ENCODE results near the gene SOX6.

The SOX6 gene

DNA sequence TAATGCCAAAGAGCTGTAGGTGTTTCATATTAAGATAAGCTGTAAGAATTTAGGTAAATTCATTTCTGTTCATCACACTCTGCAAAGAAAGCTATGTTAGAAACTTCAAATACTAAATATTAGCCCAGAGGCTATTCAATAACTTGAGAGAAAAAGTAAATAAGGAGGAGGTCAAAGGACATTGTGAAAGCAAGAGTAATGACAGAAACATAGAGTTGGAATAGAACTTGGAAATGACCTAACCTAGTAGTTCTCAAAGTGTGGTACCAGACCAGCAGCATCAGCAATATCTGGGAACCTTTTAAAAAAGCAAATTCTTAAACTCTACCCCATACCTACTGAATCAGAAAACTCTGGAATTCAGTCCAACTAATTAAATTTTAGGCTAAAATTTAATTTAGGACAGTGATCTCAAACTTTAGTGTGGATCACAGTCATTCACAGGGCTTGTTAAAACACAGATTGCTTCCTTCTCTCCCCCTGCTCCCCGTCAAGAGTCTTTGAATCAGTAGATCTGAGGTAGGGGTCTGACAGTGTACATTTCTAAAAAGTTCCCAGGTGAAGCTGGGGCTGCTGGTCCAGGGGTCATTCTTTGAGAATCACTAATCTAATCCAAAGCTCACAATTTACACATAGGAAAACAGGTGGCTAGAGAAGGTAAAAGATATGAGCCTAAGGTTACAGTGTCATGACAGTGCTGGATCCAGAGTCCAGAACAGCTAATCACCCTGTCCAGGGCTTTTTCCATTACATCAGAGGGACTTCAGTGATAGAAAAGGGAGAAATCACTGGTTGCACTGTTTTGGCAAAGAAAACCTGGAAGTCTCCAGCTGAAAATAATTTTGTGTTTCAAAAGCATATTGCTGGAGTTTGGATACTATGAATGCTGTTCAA lies 241.1 kb downstream of the SOX6 start:
- H3K9me3 ChIP-seq (ENCODE audit: insufficient read depth, low read depth, low read length) = no peaks in the 10 kb centered on the region
- no peaks in the 10 kb centered on the region for H3K9me2 ChIP-seq (replicated peaks; ENCODE audit: low read depth, low read length)
- H4K20me1 ChIP-seq (ENCODE audit: insufficient read depth, low read length, poor library complexity, severe bottlenecking) = no peaks in the 10 kb centered on the region
- no peak overlapping the region for H3K4me2 ChIP-seq (ENCODE audit: low read depth, low read length, poor library complexity, severe bottlenecking)
- H3K79me2 ChIP-seq (ENCODE audit: insufficient read depth, low read length) = no peaks in the 10 kb centered on the region
- no peak overlapping the region for H2AFZ ChIP-seq (ENCODE audit: low read length)
- no peaks in the 10 kb centered on the region for H3K27me3 ChIP-seq (ENCODE audit: insufficient read depth, low read length, poor library complexity, severe bottlenecking)
- no peaks in the 10 kb centered on the region for H3K4me1 ChIP-seq (ENCODE audit: insufficient read depth, low read length, poor library complexity, severe bottlenecking)
- H3K4me3 ChIP-seq (ENCODE audit: low read length, poor library complexity, severe bottlenecking) = no peak overlapping the region
- H3F3A ChIP-seq (ENCODE audit: low read depth) = no peaks in the 10 kb centered on the region
- H3K9ac ChIP-seq (ENCODE audit: low read depth, low read length, poor library complexity, severe bottlenecking) = no peak overlapping the region
- no peaks in the 10 kb centered on the region for H3K36me3 ChIP-seq (ENCODE audit: insufficient read depth, low read length)
- TF ChIP-seq, protein P1, sequence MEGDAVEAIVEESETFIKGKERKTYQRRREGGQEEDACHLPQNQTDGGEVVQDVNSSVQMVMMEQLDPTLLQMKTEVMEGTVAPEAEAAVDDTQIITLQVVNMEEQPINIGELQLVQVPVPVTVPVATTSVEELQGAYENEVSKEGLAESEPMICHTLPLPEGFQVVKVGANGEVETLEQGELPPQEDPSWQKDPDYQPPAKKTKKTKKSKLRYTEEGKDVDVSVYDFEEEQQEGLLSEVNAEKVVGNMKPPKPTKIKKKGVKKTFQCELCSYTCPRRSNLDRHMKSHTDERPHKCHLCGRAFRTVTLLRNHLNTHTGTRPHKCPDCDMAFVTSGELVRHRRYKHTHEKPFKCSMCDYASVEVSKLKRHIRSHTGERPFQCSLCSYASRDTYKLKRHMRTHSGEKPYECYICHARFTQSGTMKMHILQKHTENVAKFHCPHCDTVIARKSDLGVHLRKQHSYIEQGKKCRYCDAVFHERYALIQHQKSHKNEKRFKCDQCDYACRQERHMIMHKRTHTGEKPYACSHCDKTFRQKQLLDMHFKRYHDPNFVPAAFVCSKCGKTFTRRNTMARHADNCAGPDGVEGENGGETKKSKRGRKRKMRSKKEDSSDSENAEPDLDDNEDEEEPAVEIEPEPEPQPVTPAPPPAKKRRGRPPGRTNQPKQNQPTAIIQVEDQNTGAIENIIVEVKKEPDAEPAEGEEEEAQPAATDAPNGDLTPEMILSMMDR (conservative IDR thresholded peaks at IDR 0.05; ENCODE audit: low read length) = no peak
- no peak for TF ChIP-seq EZH2phosphoT487 (IDR thresholded peaks at IDR 0.05; ENCODE audit: borderline replicate concordance)

GRCh38 chr11:16114431-16114830 lies 241.9 kb downstream of the SOX6 start:
- Histone ChIP-seq H2AFZ (ENCODE audit: low read length) (no peak overlapping the region), H3K27me3 (ENCODE audit: insufficient read depth, low read length, poor library complexity, severe bottlenecking) (no peaks in the 10 kb centered on the region), H3F3A (ENCODE audit: low read depth) (no peaks in the 10 kb centered on the region), H3K4me2 (ENCODE audit: low read depth, low read length, poor library complexity, severe bottlenecking) (no peak overlapping the region), H3K9ac (ENCODE audit: low read depth, low read length, poor library complexity, severe bottlenecking) (no peak overlapping the region), H3K9me2 (replicated peaks; ENCODE audit: low read depth, low read length) (no peaks in the 10 kb centered on the region), H3K4me3 (ENCODE audit: low read length, poor library complexity, severe bottlenecking) (no peak overlapping the region), H3K9me3 (ENCODE audit: insufficient read depth, low read depth, low read length) (no peaks in the 10 kb centered on the region), H3K4me1 (ENCODE audit: insufficient read depth, low read length, poor library complexity, severe bottlenecking) (no peaks in the 10 kb centered on the region), H4K20me1 (ENCODE audit: insufficient read depth, low read length, poor library complexity, severe bottlenecking) (no peaks in the 10 kb centered on the region), H3K36me3 (ENCODE audit: insufficient read depth, low read length) (no peaks in the 10 kb centered on the region), H3K79me2 (ENCODE audit: insufficient read depth, low read length) (no peaks in the 10 kb centered on the region)
- TF ChIP-seq, protein P1 (conservative IDR thresholded peaks at IDR 0.05; ENCODE audit: low read length) = no peak
- TF ChIP-seq EZH2phosphoT487 (IDR thresholded peaks at IDR 0.05; ENCODE audit: borderline replicate concordance) = no peak

DNA sequence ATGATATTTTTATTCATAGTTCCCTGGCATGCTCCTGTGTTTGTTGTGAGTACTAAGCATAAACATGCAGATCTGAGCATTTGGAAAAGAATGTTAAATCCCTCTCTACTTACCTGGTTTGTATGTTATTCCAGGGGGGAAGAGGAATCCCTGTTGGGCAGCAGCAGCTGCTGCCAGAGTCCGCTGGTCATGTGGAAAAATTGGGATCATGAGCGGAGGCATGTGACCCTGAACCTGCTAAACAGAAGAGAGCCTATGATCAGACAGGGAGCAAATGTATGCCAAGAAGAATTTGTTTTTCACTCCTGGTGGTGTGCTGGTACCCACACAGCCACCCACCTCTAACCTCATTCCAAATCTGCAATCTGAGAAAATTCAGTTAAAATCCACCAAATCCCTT lies 244.7 kb downstream of the SOX6 start:
- no peaks in the 10 kb centered on the region for H3F3A ChIP-seq (ENCODE audit: low read depth)
- no peaks in the 10 kb centered on the region for H3K4me1 ChIP-seq (ENCODE audit: insufficient read depth, low read length, poor library complexity, severe bottlenecking)
- TF ChIP-seq, protein P1 (conservative IDR thresholded peaks at IDR 0.05; ENCODE audit: low read length) = no peak
- no peak for TF ChIP-seq EZH2phosphoT487 (IDR thresholded peaks at IDR 0.05; ENCODE audit: borderline replicate concordance)
- H4K20me1 ChIP-seq (ENCODE audit: insufficient read depth, low read length, poor library complexity, severe bottlenecking) = no peaks in the 10 kb centered on the region
- no peak overlapping the region for H3K4me2 ChIP-seq (ENCODE audit: low read depth, low read length, poor library complexity, severe bottlenecking)
- H3K36me3 ChIP-seq (ENCODE audit: insufficient read depth, low read length) = no peaks in the 10 kb centered on the region
- H3K27me3 ChIP-seq (ENCODE audit: insufficient read depth, low read length, poor library complexity, severe bottlenecking) = no peaks in the 10 kb centered on the region
- no peaks in the 10 kb centered on the region for H3K9me2 ChIP-seq (replicated peaks; ENCODE audit: low read depth, low read length)
- no peak overlapping the region for H2AFZ ChIP-seq (ENCODE audit: low read length)
- no peak overlapping the region for H3K9ac ChIP-seq (ENCODE audit: low read depth, low read length, poor library complexity, severe bottlenecking)
- H3K4me3 ChIP-seq (ENCODE audit: low read length, poor library complexity, severe bottlenecking) = no peak overlapping the region
- H3K9me3 ChIP-seq (ENCODE audit: insufficient read depth, low read depth, low read length) = no peaks in the 10 kb centered on the region
- H3K79me2 ChIP-seq (ENCODE audit: insufficient read depth, low read length) = no peaks in the 10 kb centered on the region

All from Loucy (cell line).